Skeletal muscle satellite cell (primary cell): ENCODE measurements around the gene AOPEP.

Experiments used
- H3K27me3 ChIP-seq: 2 replicates; pipeline ENCODE4 v1.7.0; 2013; ENCODE audit warnings: low read length; ENCODE audit not compliant: control insufficient read depth, insufficient read depth
- H3K36me3 ChIP-seq: 2 replicates; pipeline ENCODE4 v1.7.0; 2013; ENCODE audit warnings: mild to moderate bottlenecking, control low read depth, low read length; ENCODE audit not compliant: insufficient read depth
- H3K4me1 ChIP-seq: 2 replicates; pipeline ENCODE4 v1.7.0; 2013; ENCODE audit warnings: low read length; ENCODE audit not compliant: control insufficient read depth, insufficient read depth
- H3K4me2 ChIP-seq: 2 replicates; pipeline ENCODE4 v1.7.0; 2013; ENCODE audit warnings: mild to moderate bottlenecking, low read length
- H3K4me3 ChIP-seq: 2 replicates; pipeline ENCODE4 v1.7.0; 2013; ENCODE audit warnings: low read length
- H3K9ac ChIP-seq: 2 replicates; pipeline ENCODE4 v1.7.0; 2013; ENCODE audit warnings: mild to moderate bottlenecking, low read depth, low read length, moderate library complexity
- H3K9me3 ChIP-seq: replicated peaks from 2 replicates; pipeline ENCODE4 v1.7.0; 2013; ENCODE audit warnings: mild to moderate bottlenecking, control low read depth, low read length

AOPEP gene

GRCh38 chr9:95085861-95086563, 359.5 kb downstream of the AOPEP start:
- Histone ChIP-seq H3K4me1 (peaks cover 75% of the 10 kb centered on the region), H3K4me2 (peak overlapping the region; percentile 71), H3K4me3 (no peak overlapping the region), H3K36me3 (peaks cover 81% of the 10 kb centered on the region), H3K27me3 (no peaks in the 10 kb centered on the region), H3K9me3 (no peaks in the 10 kb centered on the region), H3K9ac (peak overlapping the region; percentile 31)

- H3K4me3 ChIP-seq, result no peak overlapping the region
- H3K9me3 ChIP-seq, result no peaks in the 10 kb centered on the region
- no peak overlapping the region for H3K4me2 ChIP-seq
- H3K4me1 ChIP-seq, result peaks cover 81% of the 10 kb centered on the region
- peaks cover 76% of the 10 kb centered on the region for H3K36me3 ChIP-seq
- no peak overlapping the region for H3K9ac ChIP-seq
- H3K27me3 ChIP-seq, result no peaks in the 10 kb centered on the region
Measured at GRCh38 chr9:95086564-95086955, 360.1 kb downstream of the AOPEP start.

GRCh38 chr9:95087659-95088242, 361.3 kb downstream of the AOPEP start:
- H3K9ac ChIP-seq, result no peak overlapping the region
- H3K9me3 ChIP-seq, result no peaks in the 10 kb centered on the region
- H3K27me3 ChIP-seq, result no peaks in the 10 kb centered on the region
- no peak overlapping the region for H3K4me3 ChIP-seq
- peaks cover 93% of the 10 kb centered on the region for H3K4me1 ChIP-seq
- H3K4me2 ChIP-seq, result no peak overlapping the region
- H3K36me3 ChIP-seq, result peaks cover 64% of the 10 kb centered on the region

- Histone ChIP-seq H3K4me1 (peaks cover 95% of the 10 kb centered on the region), H3K9me3 (no peaks in the 10 kb centered on the region), H3K9ac (peak overlapping the region; percentile 77), H3K4me2 (peak overlapping the region; percentile 53), H3K36me3 (peaks cover 56% of the 10 kb centered on the region), H3K4me3 (no peak overlapping the region), H3K27me3 (no peaks in the 10 kb centered on the region)
Measured at GRCh38 chr9:95088421-95089161, 362.1 kb downstream of the AOPEP start.

- Histone ChIP-seq H3K9ac (peak overlapping the region; percentile 77), H3K4me3 (no peak overlapping the region), H3K4me1 (peaks cover 95% of the 10 kb centered on the region), H3K27me3 (no peaks in the 10 kb centered on the region), H3K36me3 (peaks cover 49% of the 10 kb centered on the region), H3K9me3 (no peaks in the 10 kb centered on the region), H3K4me2 (peak overlapping the region; percentile 53)
Measured at GRCh38 chr9:95089257-95090022, 362.9 kb downstream of the AOPEP start.

- no peaks in the 10 kb centered on the region for H3K9me3 ChIP-seq
- no peak overlapping the region for H3K4me3 ChIP-seq
- peaks cover 42% of the 10 kb centered on the region for H3K36me3 ChIP-seq
- no peaks in the 10 kb centered on the region for H3K27me3 ChIP-seq
- H3K4me1 ChIP-seq, result peaks cover 95% of the 10 kb centered on the region
- H3K4me2 ChIP-seq, result peak overlapping the region; percentile 39
- H3K9ac ChIP-seq, result peak overlapping the region; percentile 77
Measured at GRCh38 chr9:95090023-95090791, 363.7 kb downstream of the AOPEP start.

GRCh38 chr9:95090871-95091577, 364.5 kb downstream of the AOPEP start:
- Histone ChIP-seq H3K9me3 (no peaks in the 10 kb centered on the region), H3K27me3 (no peaks in the 10 kb centered on the region), H3K4me1 (peaks cover 95% of the 10 kb centered on the region), H3K4me2 (peak overlapping the region; percentile 39), H3K36me3 (peaks cover 34% of the 10 kb centered on the region), H3K9ac (peak overlapping the region; percentile 77), H3K4me3 (no peak overlapping the region)

- peak overlapping the region; percentile 77 for H3K9ac ChIP-seq
- peak overlapping the region; percentile 25 for H3K4me3 ChIP-seq
- peaks cover 27% of the 10 kb centered on the region for H3K36me3 ChIP-seq
- H3K4me2 ChIP-seq, result peak overlapping the region; percentile 39
- no peaks in the 10 kb centered on the region for H3K9me3 ChIP-seq
- H3K27me3 ChIP-seq, result no peaks in the 10 kb centered on the region
- H3K4me1 ChIP-seq, result peaks cover 95% of the 10 kb centered on the region
Measured at GRCh38 chr9:95091601-95092261, 365.2 kb downstream of the AOPEP start.

- peak overlapping the region; percentile 77 for H3K9ac ChIP-seq
Measured at GRCh38 chr9:95092262-95093072, 366.0 kb downstream of the AOPEP start.

More at GRCh38 chr9:95092262-95093072, 366.0 kb downstream of the AOPEP start:
- no peaks in the 10 kb centered on the region for H3K9me3 ChIP-seq
- H3K36me3 ChIP-seq, result peaks cover 22% of the 10 kb centered on the region
- no peaks in the 10 kb centered on the region for H3K27me3 ChIP-seq
- H3K4me2 ChIP-seq, result peak overlapping the region; percentile 39
- H3K4me1 ChIP-seq, result peaks cover 96% of the 10 kb centered on the region
- H3K4me3 ChIP-seq, result peak overlapping the region; percentile 3
